GM21737 (cell line): ENCODE data around the gene HEATR1.

ENCODE experiments used
- ATAC-seq: cut with Tn5 transposase; IDR thresholded peaks from one replicate; pipeline ENCODE4 v1.9.1; 2021; ENCODE audit warnings: mild to moderate bottlenecking, moderate library complexity; ENCODE audit not compliant: unreplicated experiment

Gene HEATR1

DNA sequence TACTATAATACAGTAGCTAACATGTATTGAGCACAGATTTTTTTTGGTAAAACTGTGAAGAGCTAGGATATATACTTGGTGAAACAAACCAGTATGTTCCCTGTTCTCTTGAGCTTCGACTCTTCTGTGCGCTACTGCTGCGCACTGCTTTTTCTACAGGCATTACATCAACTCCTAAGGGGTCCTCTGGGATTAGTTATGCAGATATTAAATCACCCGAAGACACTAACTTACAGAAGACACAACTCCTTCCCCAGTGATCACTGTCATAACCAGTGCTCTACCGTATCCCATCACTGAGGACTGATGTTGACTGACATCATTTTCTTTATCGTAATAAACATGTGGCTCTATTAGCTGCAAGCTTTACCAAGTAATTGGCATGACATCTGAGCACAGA is 55.9 kb downstream of the HEATR1 start:
- ATAC-seq: no peak

DNA sequence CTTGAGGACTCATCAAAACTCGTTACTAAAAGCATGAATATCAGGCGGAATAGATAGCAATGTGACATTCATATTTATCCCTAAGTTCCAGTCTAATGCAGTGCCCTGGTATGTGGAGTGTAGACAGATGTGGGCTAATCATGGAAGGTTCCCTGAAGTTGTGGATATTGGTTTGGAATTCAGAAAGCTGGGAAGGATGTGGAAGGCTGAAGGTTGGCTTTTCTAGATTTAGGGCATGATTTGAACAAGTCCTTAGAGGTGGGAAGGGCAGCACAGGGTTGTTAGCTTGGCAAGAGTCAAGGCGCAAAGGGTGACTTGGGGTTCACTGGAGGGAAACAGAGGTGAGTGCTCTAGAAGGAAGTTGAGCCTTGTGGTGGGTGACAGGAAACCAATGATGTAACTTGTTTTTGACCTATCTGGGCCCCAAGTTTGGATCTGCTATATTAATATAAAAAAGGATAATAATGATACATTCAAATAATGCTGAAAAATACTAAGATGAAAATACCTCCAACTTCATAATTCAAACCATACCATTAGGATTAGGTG is 58.6 kb downstream of the HEATR1 start:
- no peak for ATAC-seq

DNA sequence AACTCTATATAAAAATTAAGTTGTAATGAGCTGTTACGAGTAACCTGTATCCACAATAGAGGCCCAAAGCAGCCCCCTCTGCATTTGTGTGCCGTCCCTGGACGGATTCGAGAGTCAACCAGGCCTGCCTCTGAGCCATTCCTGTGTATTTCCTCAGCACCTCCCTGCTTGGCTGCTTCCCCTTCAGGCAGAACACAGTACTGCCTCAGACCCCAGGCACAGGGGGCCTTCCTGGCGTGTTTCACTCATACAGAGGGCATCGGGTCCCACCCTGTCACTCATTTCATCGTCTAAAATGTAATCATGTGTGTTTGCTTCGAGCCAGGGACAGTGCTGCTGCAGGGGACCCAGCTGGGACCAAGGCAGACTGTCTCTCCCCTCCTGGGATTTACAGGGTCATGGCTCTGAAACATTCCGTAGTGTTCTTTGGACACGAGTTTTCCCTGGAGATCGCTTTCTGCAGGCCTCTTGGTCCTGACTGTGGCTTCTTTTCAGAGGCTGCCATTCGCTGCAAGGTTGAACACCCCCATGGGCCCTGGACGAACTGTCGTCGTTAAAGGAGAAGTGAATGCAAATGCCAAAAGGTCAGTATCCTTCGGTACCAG is 61.1 kb downstream of the HEATR1 start:
- no peak for ATAC-seq

DNA sequence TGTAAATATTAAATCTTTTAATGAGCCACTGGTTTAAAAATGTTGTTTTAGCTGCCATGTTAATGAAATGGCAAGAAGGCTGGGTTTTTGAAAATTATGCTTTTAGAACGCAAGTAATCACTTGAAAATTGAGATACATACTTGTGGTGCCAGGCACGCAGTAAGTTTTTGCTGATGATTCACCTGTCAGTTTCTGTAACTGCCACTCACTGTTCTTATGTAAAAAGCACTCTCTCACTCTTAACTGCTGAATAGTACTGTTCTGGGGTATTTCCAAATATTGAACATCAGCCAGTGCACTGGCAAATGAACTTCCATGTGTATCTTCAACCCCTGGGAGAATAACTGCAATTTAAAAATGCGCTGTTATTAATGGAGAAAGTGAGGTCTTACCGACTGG is 62.6 kb downstream of the HEATR1 start:
- no peak for ATAC-seq

DNA sequence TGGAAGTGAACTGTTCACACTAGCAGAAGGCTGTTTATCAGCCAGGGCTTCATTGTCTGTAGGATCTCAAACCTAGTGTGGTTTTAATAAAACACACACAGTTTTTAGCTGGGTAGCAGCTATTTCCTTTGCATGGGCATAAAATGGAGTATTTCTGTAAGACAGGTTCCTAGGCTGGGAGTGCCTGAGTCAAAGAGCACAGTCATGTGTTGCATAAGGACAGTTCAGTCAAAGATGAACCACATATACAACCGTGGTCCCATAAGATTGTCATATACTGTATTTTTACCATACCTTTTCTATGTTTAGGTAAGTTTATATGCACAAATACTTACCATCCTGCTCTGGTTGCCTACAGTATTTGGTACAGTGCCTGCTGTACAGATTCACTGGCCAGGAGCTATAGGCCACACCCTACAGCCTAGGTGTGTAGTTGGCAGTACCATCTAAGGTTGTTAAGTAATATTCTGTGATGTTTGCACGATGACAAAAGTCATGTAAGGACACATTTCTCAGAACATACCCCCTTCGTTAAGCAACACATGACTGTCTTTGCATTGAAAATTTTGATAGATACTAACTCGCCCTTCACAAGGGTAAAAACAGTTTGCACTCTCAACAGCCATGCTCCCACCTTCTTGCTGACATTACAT is 63.4 kb downstream of the HEATR1 start:
- no peak for ATAC-seq

DNA sequence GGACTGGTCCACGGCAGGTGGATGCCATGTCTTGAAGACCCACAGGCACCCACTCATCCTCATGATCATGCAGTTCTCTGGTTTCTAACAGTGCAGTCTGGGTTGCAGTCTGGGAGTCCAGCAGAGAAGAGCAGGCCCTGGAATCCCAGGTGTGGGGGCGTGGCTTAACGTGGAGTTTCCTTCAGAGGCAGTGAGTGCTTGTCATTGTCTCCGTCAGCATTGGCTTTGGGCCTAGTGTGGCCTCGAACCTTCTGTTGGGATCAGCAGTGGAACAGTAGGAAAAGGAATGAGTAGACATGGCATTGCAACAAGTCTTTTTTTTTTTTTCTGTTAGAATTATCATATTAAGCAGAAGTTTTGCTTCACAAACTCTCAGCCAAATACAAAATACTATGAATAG is 67.8 kb downstream of the HEATR1 start:
- ATAC-seq: no peak

DNA sequence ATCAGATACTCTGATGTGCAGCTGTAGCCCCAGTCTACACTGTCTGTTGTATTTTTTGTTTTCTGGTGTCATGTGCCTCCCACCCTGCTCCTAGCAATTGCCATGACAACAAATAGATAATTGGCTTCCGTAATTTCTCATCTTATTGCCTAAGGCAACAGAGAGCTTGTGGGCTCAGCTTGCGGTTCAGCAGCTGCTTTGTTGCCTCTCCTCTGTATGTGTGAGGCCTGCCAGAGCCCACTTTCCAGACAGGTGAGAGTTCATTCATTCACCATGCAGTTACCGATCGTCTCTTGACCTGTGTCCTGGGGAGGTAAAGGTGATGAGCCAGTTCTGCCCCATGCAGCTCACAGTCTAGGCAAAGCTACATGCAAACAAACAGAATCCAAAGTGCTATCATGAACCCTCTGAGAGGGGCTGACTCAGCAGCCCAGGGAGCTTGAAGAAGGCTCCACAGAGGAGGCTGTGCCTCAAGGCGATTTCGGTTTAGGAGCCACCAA is 68.6 kb downstream of the HEATR1 start:
- no peak for ATAC-seq

DNA sequence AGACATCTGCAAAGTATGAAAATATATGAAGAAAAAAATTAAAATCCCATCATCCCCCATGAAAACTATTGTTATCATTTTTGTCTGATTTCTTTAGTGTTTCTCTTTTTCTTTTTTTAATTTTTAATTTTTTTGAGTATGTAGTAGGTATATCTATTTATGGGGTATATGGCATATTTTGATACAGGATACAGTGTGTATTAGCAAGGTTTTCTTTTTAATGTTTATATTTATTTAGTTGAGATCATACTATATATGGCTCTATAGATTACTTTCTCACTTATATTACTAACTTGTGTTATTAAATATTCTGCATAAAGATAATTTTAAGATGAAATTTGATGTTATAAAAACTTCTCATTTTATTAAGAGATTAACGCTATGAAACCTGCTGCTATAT is 69.1 kb downstream of the HEATR1 start:
- no peak for ATAC-seq

DNA sequence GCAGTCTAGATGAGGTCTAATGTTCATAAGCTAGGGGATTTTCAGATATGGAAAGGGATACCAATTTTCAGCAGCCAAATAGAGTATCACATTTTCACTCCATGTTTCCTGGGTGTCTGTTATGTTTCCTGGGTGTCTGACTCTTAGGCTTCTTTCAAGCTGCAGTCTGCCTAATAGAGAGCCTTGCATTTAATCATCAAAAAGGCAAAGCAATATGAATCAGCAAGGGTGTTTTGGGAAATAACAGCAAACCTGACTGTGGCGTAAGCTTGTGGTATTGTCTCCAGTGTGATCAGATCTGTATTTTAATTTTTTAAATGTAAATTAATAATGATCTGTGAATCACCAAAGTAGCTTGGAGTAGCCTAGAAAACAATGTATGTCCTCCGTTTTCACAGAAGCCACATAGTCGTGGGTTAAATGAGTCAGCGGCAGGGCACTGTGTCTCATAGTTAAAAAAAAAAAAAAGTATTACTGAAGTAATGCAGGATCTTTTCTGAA is 70.1 kb downstream of the HEATR1 start:
- ATAC-seq: no peak

DNA sequence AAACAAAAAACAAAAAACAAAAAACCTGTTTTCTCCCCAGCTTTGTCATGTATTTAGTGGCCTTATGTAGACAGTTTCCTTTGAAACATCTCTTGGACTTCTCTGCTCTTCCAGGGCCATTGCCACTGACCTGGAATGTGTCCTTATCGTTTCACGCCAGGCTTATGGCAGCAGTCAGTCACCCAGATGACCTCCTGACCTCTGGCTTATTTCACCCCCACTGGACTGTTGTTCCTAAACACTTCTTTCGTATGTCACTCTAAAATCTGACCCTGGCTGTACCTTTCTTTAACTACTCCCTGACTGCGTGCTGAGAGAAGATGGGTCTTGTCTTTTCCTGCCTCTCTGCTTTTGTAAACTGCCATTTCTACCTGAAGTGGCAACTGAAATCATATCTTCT is 71.5 kb downstream of the HEATR1 start:
- no peak for ATAC-seq

DNA sequence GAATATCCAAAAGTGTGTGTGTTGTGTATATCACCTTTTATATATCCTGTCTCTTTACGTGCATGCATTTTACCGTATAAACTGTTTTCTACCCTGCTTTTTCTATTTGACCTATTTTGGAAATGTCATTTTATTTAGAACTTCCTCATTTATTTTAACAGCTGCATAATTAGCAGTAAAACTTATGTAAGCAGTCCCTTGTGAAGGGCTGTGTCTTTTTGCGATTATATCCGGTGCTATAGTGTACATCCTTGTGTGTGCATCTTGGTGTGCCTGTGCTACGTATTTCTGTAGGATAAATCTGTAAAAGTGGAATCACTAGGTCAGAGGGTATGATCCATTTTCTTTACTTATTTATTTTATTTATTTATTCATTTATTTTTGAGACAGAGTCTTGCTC is 73.4 kb downstream of the HEATR1 start:
- no peak for ATAC-seq

DNA sequence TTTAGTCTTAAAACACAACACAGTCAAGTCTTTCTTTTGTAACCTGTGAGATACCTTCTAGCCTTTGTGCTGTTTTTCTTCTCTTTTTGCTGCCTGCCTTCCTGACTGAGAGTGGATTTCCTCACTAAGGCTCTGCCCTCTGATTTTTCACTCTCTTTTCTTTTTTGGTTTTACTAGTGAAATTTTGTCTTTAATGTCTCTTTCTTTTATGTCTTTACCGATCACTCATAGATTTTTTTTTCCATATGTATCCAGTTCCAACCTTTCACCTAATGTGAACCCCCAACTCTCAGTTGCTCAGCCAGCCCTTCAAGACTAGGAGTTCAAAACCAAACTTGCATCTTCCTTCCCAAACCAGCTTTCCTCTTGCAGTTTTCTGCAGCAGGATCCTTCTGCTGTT is 74.0 kb downstream of the HEATR1 start:
- ATAC-seq: no peak

DNA sequence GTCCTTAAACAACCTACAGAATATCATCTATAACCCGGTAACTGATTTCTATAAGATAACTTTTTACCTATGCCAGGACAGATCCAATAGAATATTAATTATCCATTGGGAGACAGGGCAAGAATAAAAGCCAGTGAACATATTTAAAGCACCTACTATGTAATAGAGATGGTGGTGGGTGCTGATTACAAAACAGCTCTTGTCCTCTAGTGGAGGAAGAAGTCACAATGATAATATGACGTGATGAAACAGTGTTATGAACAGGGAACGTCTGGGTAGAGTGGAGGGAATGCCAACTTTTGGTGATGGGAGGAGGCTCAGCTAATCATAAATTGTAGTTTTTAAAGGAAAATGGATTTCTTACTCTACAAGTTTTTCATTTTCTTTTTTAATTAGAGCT is 78.2 kb downstream of the HEATR1 start:
- ATAC-seq: no peak

DNA sequence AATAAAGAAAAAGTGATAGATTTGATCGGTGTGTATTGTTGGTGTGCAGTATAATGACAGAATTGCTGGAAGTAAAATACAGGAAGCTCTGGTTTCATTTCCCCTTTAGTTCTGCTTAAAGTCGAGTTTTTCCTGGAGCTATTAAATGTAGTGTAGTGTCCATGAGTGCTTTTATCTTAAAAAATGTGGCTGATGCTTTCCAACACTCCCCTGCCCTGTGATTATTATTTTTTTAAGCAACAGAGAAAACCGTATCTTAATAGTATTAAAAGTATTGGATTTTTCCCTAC is 79.5 kb downstream of the HEATR1 start:
- ATAC-seq: no peak

DNA sequence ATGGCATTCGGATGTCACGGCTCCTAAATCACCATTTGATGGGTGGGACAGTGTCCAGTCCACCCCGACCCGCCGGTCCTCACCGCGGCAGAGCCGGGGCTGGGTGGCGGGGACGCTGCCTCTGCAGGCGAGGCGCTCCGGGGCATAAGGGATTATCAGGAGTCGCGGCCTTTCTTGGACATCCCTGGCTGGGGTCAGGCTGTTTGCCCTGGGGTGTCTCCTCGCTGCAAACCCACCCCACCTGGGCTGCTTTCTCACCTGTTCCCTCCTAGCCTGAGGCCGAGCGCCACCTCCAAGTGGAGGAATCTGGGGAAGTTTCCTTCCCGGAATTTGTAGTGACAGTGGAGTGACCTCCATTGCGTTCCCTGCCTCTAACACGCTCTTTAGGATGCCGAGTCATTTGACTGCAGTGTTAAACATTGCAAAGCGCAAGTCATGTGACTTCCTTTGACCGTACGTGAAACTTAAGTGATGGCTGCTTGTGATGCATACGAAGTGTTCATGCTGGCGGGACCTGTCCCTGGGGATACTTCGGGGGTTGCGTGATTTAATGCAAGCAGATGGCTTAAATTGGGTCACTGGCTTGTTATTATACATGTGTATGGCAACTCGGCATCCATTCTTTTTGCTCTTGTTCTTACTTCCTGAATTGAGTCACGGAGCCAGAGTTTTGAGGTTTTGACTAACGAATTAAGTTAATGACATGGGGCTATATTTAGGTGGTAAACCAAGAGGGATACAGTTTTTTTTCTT is 80.0 kb downstream of the HEATR1 start:
- ATAC-seq: peak; percentile 93

DNA sequence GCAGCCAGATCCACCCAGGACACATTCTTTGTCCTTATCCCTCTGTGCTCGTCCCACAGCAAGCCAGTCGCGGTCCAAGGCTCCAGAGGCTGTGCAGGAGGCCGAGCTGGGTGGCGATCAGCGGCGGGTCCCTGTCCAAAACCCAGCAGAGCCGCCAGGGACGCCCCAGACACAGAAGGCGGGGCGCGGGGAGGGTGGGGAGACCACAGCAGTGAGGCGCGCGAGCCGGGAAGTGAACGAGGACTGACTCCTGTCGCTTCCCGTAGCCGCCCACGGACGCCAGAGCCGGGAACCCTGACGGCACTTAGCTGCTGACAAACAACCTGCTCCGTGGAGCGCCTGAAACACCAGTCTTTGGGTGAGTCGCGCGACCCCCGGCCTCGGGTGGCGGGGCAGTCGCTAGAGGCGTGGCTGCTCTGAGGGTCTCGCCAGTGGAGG is 80.6 kb downstream of the HEATR1 start, which contains the start of gene LGALS8:
Gene LGALS8 (plus strand): TSS at position 279 of the 438 bp plus-strand sequence. CDS start 2,089 bp downstream, outside the sequence.
- peak; percentile 69 for ATAC-seq

DNA sequence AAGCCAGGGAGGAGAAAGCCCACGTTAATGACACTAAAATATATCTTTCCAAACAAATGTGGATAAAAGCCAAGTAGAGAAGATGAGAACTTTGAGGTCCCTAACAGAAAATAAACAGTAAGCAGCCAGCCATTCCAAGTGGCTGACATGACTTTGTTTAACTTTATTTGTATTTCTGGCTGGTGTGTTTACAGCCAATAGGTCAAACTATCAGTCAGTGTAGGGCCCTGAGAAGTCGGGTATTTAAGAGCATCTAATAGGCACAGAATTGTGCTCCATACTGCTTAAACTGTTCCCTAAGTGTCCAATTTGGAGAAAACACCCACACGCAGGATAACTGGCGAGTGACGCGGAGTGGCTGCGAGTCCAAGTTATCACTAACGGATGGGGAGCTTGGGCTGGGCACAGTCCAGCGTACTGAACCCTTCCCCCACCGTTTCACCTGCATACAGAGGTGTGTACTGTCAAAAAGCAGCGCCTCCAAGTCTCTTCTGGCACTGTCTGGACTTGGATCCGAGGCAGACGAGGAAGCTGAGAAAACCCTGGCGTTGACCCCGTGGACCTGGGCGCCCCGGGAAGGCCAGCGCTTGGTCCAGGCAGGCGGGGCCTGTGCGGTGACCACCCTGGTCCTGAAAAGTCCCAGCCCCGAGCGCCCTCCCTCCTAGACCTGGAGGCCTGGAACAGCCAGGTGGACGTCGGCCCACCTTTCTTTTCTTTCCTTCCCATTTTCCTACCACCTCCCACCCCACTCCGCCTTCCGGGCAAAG is 81.2 kb downstream of the HEATR1 start:
- ATAC-seq: no peak

DNA sequence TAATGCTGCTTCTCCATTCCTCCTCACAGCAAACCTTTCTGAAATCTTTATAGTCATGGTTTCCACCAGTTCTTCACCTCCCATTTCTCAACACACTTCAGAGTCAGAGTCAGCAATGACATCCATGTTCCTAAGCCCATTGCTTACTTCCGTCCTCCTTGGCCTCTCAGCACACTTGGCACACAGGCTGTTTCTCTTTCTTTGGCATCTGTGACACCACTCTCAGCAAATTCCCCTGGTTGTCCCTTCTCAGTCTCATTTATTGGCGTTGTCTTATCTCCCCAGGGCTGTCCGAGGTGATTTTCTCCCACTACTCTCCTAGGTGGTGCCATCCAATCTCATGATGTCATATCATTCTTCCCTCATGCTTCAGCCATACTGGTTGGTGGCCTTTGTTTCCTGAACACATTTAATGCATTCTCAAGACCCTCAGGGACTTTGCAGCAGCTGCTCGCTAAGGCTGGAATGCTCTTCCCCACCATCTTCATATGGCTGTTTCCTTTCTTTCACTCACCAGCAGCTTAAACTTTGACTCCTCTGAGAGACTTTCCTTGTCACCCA is 83.8 kb downstream of the HEATR1 start:
- ATAC-seq: no peak

DNA sequence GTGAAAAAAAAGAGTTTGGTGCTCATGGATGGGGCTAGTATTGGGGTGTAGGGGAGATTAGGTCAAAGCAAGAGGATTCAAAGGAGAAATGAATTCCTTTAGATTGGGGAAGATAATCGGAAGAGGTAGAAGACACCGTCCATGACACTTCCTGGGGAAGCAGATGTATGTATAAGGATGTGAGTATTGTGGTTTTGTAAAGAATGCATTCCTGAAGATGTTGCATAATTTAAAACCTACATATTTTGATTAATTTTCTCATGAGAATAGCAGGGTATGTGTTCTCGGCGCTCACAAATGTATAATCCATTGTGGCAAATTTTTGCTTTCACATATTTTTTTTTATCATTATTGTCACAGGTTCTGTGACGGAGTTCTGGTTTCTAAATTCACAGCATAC is 86.0 kb downstream of the HEATR1 start:
- ATAC-seq: no peak

DNA sequence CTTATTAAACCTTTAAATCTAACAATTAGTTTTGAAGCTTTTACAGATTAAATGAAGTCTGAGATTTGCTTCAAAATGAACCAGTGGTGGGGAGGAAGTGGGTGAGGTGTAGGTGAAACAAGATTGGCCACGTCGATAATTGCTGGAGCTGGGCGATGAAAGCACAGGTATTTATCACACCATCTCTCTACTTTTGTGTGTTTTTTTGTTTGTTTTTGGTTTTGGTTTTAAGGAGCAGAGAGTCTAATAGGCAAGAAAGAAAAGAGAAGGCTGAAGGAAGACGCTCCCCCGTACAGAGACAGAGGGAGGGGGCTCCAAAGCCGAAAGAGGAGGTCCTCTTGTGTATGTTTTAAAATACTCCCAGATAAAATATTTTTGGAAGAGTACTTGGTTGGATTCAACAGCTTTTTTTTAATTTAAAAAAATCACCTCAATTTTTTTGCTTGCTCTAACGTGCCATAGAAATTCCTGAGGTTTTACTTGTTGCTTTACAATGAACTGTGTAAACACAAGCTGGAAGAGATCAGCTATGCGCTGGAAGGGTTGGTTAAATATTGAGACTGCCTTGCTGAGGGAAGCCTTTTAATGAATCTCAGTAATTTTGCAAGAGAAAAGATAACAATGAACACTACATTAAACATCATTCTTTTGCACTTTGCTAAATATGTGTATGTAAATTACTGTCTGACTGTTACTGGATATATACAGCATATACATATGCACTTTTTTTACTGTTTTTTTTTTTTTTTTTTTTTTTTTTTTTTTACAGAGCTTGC is 87.2 kb downstream of the HEATR1 start:
- ATAC-seq: no peak
